Thyroid gland (tissue), 4 donors: Measurements from ENCODE around the gene CLCNKA. TPM values are rescaled to one million over a fixed set of nuclear protein-coding genes. Genes with fewer than 3 reads are reported as not detected.

Source experiments
- DNase-seq, 2 donors: peaks; one replicate each; pipeline ENCODE4 v3.0.0-alpha.2; 2019
- H3K27ac ChIP-seq, 3 donors: fragments of 200-600 bp; sonication (generic); 1 replicate in 2 of 3; 2 replicates in 1 of 3; pipeline ENCODE4 v1.5.1; 2016 to 2019; ENCODE audit warnings: mild to moderate bottlenecking in 1 of 3, moderate library complexity in 1 of 3
- H3K27me3 ChIP-seq: fragments of 200-600 bp; sonication (generic); one replicate; pipeline ENCODE4 v1.5.1; 2019
- H3K36me3 ChIP-seq, 2 donors: fragments of 200-600 bp; sonication (generic); one replicate each; pipeline ENCODE4 v1.5.1; 2016 to 2019
- H3K4me1 ChIP-seq, 2 donors: fragments of 200-600 bp; sonication (generic); one replicate each; pipeline ENCODE4 v1.5.1; 2017 to 2019
- H3K4me3 ChIP-seq, 3 donors: fragments of 200-600 bp; sonication (generic); replicated peaks in 1 of 3; 1 replicate in 2 of 3; 2 replicates in 1 of 3; pipeline ENCODE4 v1.5.1; 2016; ENCODE audit warnings: mild to moderate bottlenecking in 1 of 3
- H3K9me3 ChIP-seq: fragments of 200-600 bp; sonication (generic); one replicate; pipeline ENCODE4 v1.5.1; 2017
- POLR2A ChIP-seq, 2 donors: fragments of 450-650 bp; IDR thresholded peaks; one replicate each; pipeline ENCODE4 v1.6.1; 2017; ENCODE audit warnings: antibody characterized with exemption in 2 of 2, mild to moderate bottlenecking in 2 of 2, moderate library complexity in 1 of 2
- WGBS, 2 donors: methylation state at CpG; one replicate each; pipeline ENCODE4 v1.1.5; 2017; 5-methylcytosine and 5-hydroxymethylcytosine counted together
- intact Hi-C: fragments of 100-400 bp; cut with DNase I; formaldehyde crosslinking; loops from one replicate; pipeline ENCODE4 v1.15.1; 2023
- total RNA-seq, 4 donors: library from RNA; depleted of rRNA; stranded (reverse); fragments of >200 nt; gene quantifications; one replicate each; pipeline ENCODE4 v1.2.3, GENCODE V29; 2016
- TF ChIP-seq, protein P1 (sequence below), 6 experiments: fragments of 200-600 bp in 3 of 6; fragments of 450-650 bp in 3 of 6; sonication (generic) in 3 of 6; IDR thresholded peaks; one replicate each; pipeline ENCODE4 v1.5.1; 2016 to 2019; ENCODE audit warnings: antibody characterized with exemption in 6 of 6, mild to moderate bottlenecking in 2 of 6, inconsistent platforms in 1 of 6, moderate library complexity in 1 of 6

The CLCNKA gene
- 10 to 100 TPM in 2 of 4 donors, 1 to 10 TPM in 2; 3.9 to 27.1 (median 16.1) TPM for total RNA-seq

DNA sequence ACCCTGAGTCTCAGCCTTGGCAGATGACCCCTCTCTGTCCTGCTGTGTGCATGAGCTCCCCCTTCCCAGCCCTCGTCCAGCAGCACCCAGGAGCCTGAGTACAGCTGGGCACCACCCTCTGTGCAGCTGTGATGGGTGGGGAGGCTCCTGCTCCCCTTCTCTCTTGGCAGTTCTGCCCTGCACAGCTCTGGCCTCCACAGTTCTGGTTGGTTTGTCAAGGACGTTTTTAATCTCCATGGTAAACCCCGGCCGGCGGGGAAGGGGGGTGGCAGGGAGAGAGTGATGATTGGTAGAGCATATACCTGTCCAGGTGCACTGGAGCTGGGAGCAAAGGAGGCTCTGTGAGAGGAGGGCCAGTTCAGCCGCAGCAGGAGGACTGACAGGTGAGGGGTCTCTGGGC is at the start of gene CLCNKA:
Gene CLCNKA (plus strand): TSS at position 356 of the 400 bp plus-strand sequence. CDS start 584 bp downstream, outside the sequence.
- no peaks in the 10 kb centered on the region for H3K36me3 ChIP-seq
- no peak within 1 kb of the TSS for H3K4me3 ChIP-seq
- TF ChIP-seq, protein P1, sequence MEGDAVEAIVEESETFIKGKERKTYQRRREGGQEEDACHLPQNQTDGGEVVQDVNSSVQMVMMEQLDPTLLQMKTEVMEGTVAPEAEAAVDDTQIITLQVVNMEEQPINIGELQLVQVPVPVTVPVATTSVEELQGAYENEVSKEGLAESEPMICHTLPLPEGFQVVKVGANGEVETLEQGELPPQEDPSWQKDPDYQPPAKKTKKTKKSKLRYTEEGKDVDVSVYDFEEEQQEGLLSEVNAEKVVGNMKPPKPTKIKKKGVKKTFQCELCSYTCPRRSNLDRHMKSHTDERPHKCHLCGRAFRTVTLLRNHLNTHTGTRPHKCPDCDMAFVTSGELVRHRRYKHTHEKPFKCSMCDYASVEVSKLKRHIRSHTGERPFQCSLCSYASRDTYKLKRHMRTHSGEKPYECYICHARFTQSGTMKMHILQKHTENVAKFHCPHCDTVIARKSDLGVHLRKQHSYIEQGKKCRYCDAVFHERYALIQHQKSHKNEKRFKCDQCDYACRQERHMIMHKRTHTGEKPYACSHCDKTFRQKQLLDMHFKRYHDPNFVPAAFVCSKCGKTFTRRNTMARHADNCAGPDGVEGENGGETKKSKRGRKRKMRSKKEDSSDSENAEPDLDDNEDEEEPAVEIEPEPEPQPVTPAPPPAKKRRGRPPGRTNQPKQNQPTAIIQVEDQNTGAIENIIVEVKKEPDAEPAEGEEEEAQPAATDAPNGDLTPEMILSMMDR (IDR thresholded peaks at IDR 0.05): no peak
- TF ChIP-seq POLR2A (IDR thresholded peaks at IDR 0.05): peak in 1 of 2 donors; percentile 43
- peak; percentile 88 to 91 for DNase-seq
- no peaks in the 10 kb centered on the region for H3K9me3 ChIP-seq
- no peaks in the 10 kb centered on the region for H3K27me3 ChIP-seq
- peaks cover 42% of the 10 kb centered on the region in 2 donors for H3K4me1 ChIP-seq
- H3K27ac ChIP-seq: peak within 1 kb of the TSS in 2 of 3 donors; percentile 5 to 33
- WGBS, 2 donors: 30 to 41% methylated on average over 6 of the region's 6 CpGs
- intact Hi-C loops: no loop called here

- TF ChIP-seq, protein P1 (IDR thresholded peaks at IDR 0.05): no peak
- TF ChIP-seq POLR2A (IDR thresholded peaks at IDR 0.05): no peak
- DNase-seq: no peak
- intact Hi-C loops: no loop called here
- Histone ChIP-seq H3K4me3 (no peak overlapping the region), H3K27me3 (no peaks in the 10 kb centered on the region), H3K27ac (no peak overlapping the region), H3K9me3 (no peaks in the 10 kb centered on the region), H3K4me1 (peaks cover 10 to 13% of the 10 kb centered on the region in 2 donors), H3K36me3 (peaks cover 11% of the 10 kb centered on the region in 2 donors)
- 87 to 100% methylated on average over 1 of the region's 1 CpG for WGBS, 2 donors
Measured at GRCh38 chr1:15972409-15972808, 49.4 kb upstream of the CLCNKA start.

- no peak overlapping the region for H3K4me3 ChIP-seq
- intact Hi-C loops: no loop called here
Measured at GRCh38 chr1:15973772-15974171, 48.1 kb upstream of the CLCNKA start.

DNA sequence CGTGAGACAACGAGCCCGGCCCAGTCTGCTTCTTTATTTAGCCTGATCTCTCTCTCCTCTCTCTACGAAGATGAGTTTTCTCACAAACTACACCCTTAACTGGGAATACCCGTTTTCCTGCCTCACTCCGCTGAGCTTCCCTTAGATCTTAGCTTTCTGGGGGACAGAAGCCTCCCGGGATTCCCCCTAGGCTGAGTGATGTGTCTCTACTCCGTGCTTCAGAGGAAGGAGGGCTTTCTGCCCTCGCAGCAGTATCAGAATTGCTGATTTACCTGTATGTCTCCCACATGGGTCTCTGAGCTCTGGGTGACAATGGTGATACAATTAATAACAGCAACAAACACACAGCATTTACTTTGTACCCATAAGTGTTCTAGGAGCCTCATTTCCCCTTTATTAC is 47.0 kb upstream of the CLCNKA start:
- TF ChIP-seq POLR2A (IDR thresholded peaks at IDR 0.05): no peak
- TF ChIP-seq, protein P1 (IDR thresholded peaks at IDR 0.05): no peak
- Histone ChIP-seq H3K27ac (peak overlapping the region in 1 of 3 donors; percentile 52), H3K27me3 (no peaks in the 10 kb centered on the region), H3K4me3 (peak overlapping the region in 1 of 3 donors; percentile 87), H3K4me1 (peaks cover 10 to 13% of the 10 kb centered on the region in 2 donors), H3K9me3 (no peaks in the 10 kb centered on the region), H3K36me3 (peaks cover 10 to 11% of the 10 kb centered on the region in 2 donors)
- WGBS, 2 donors: 52 to 54% methylated on average over 9 of the region's 9 CpGs
- DNase-seq: no peak
- intact Hi-C loops: no loop called here

More at GRCh38 chr1:15973772-15974171, 48.1 kb upstream of the CLCNKA start:
- Histone ChIP-seq H3K9me3 (no peaks in the 10 kb centered on the region), H3K27ac (no peak overlapping the region), H3K27me3 (no peaks in the 10 kb centered on the region), H3K4me1 (peaks cover 10 to 13% of the 10 kb centered on the region in 2 donors), H3K36me3 (peaks cover 11% of the 10 kb centered on the region in 2 donors)
- TF ChIP-seq POLR2A (IDR thresholded peaks at IDR 0.05): no peak
- TF ChIP-seq, protein P1 (IDR thresholded peaks at IDR 0.05): no peak
- DNase-seq: no peak
- 96 to 98% methylated on average over 4 of the region's 4 CpGs for whole genome bisulfite sequencing, 2 donors

DNA sequence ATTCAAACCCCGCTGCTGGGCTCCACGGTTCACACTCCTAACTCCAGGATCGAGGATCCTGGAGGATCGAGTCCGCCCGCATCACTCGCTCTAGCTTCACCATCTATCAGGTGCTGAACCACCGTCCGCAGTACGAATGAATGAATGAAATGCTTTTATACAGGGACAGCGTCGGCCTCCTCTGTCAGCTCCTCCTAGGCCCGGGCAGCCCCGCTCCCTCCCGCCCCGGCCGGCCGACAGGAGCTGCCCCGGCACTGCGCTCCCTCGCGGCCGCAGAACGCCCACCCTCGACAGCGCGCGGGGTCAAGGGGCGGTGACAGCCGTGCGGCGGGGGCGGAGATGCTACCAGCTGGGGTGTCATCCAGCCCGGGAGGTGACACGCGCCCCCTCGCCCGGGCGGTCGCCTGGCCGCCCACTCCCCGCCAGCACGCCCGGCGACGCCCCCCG is 46.5 kb upstream of the CLCNKA start:
- no peaks in the 10 kb centered on the region for H3K27me3 ChIP-seq
- peaks cover 9 to 11% of the 10 kb centered on the region in 2 donors for H3K36me3 ChIP-seq
- peak overlapping the region; percentile 80 to 98 (median 87) for H3K4me3 ChIP-seq
- H3K4me1 ChIP-seq: peaks cover 10 to 13% of the 10 kb centered on the region in 2 donors
- TF ChIP-seq, protein P1 (IDR thresholded peaks at IDR 0.05): no peak
- TF ChIP-seq POLR2A (IDR thresholded peaks at IDR 0.05): no peak
- intact Hi-C loops: no loop called here
- peak overlapping the region in 2 of 3 donors; percentile 52 to 66 for H3K27ac ChIP-seq
- peak; percentile 40 to 55 for DNase-seq
- no peaks in the 10 kb centered on the region for H3K9me3 ChIP-seq
- WGBS, 2 donors: 1% methylated on average over 12 to 13 of the region's 47 CpGs
